ENCODE results near the gene RFX1.
"Not testable (repeated sequence)": the region's sequence is repeated elsewhere in the genome, so short reads cannot be mapped to it uniquely, and the experiment has no call there.

Gene RFX1

DNA sequence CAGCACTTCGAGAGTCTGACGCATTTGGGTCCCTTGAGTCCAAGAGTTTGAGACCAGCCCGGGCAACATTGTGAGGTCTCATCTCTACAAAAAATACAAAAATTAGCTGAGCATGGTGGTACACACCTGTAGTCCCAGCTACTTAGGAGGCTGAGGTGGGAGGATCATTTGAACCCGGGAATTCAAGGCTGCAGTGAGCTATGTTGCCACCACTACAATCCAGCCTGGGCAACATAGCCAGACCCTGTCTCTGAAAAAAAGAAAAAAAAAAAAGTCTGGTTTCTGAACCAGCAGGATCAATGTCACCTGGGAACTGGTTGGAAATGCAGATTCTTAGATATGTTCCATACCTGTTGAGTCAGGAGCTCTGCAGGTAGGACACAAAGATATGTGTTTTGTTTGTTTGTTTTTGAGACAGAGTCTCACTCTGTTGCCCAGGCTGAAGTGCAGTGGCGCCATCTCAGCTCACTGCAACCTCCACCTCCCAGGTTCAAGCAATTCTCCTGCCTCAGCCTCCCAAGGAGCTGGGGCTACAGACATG, 20.6 kb upstream of the RFX1 start:
- not testable (repeated sequence) for DNase-seq

DNA sequence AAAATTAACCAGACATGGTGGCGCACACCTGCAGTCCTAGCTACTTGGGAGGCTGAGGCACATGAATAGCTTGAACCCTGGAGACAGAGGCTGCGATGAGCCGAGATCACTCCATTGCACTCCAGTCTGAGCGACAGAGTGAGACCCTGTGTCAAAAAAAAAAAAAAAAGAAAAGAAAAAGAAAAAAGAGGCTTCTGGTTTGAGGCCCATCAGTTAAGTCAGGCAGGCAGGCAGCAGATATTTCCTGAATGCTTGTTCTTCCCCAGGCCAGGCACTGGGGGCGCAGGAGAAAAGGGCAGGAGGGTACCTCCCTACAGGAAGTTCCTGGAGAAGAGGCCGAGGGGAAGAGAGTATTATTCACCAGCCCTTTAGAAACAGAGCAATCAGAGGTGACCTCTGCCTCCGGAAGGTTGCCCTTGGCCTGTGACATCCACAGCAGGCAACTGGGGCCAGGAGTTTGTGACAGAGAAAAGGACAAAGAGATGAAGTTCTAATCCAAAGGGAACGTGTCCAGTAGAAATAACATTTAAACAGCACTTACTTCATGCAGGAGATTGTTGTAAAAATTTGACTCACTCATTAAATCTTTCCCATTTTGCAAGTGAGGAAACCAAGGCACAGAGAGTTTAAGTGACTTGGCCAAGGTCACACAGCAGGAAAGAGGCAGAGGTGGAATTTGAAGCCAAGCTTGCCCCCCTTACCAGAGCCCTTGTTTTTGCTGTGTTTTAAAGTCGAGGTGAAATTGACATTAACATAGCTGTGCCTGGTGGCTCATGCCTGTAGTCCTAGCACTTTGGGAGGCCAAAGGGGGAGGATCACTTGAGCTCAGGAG, 17.5 kb upstream of the RFX1 start:
- DNase-seq: no peak

DNA sequence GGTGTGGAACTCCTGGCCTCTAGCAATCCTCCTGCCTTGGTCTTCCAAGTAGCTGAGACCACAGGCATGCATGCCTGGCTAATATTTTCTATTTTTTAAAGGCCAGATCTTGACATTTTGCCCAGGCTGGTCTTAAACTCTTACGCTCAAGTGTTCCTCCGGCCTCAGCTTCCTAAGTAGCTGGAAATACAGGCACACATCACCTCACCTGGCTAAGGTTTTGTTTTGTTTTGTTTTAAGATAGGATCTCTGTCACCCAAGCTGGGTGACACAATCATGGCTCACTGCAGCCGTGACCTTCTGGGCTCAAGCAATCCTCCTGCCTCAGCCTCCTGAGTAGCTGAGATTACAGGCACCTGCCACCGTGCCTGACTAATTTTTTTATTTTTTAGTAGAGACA, 16.3 kb upstream of the RFX1 start:
- no peak for DNase-seq

DNA sequence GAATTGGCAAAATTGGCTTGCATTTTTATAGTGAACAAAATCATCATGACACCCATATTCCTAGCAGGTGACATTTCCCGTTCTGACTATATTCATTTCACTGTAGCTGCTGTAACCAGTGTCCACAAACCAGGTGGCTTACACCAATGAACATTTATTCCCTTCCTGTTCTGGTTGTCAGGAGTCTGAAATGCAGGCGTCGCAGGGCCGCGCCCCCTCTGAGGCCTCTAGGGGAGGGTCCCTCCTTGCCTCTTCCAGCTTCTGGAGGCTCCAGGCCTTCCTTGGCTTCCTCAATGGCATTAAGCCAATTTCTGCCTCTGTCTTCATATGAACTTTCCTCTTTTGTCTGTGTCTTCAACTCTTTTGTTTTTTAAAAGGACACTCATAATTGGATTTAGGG, 15.4 kb upstream of the RFX1 start:
- DNase-seq: no peak

DNA sequence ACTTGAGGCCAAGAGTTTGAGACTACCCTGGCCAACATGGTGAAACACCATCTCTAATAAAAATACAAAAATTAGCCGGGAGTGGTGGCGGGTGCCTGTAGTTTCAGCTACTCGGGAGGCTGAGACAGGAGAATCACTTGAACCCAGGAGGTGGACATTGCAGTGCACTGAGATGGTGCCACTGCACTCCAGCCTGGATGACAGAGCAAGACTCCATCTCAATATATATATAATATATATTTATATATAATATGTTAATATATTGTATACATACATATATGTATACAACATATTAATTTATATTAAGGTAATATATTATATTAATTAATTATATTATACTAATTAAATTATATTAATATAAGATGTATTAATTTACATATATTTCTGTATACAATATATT, 13.6 kb upstream of the RFX1 start:
- DNase-seq: not testable (repeated sequence)

DNA sequence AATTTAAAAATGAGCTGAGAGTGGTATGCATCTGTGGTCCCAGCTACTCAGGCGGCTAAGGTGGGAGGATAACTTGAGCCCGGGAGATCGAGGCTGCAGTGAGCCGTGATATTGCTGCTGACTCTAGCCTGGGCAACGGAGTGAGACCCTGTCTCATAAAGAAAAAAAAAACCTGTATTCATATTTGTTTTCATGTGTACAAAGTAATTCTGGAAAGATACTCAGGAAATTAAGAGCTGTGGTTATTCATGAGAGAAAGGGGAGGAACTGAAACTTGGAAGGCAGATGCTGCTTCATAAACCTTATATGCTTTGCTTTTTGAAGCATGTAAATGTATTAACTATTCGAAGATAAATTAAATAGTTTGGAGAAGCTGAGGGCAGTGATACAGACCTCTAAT, 13.0 kb upstream of the RFX1 start:
- DNase-seq: no peak

DNA sequence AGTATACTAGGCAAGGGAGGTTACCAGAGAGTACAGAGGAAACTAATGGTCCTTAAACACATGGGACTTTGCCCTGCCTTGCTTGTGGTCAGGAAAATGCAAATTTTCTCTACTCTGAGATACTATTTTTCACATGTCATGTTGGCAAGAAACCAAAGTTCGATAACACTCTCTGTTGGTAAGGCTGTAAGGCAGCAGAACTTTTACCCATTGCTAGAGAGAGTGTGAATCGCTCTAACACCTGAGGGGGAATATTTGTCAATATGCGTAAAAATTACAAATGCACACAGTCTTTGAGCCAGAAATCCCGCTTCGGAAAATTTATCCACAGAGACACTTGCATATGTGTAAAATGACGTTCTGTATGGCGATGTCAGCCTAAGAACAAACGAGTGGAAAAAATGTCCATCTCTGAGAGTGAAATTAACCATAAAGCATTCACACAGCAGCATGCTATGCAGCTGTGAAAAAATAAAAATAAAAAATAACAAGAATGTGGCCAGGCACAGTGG, 9.5 kb upstream of the RFX1 start:
- no peak for DNase-seq

DNA sequence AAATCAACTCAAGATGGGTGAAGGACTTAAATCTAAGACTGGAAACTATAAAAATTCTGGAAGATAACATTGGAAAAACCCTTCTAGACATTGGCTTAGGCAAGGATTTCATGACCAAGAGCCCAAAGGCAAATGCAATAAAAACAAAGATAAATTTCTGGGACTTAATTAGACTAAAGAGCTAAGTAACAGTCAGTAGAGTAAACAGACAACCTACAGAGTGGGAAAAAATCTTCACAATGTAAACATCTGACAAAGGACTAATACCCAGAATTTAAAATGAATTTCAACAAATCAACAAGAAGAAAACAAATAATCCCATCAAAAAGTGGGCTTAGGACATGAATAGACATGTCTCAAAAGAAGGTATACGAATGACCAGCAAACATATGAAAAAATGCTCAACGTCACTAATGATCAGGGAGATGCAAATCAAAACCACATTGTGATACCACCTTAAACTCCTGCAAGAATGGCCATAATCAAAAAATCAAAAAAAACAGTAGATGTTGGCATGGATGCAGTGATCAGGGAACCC, 6.3 kb upstream of the RFX1 start:
- DNase-seq: no peak

DNA sequence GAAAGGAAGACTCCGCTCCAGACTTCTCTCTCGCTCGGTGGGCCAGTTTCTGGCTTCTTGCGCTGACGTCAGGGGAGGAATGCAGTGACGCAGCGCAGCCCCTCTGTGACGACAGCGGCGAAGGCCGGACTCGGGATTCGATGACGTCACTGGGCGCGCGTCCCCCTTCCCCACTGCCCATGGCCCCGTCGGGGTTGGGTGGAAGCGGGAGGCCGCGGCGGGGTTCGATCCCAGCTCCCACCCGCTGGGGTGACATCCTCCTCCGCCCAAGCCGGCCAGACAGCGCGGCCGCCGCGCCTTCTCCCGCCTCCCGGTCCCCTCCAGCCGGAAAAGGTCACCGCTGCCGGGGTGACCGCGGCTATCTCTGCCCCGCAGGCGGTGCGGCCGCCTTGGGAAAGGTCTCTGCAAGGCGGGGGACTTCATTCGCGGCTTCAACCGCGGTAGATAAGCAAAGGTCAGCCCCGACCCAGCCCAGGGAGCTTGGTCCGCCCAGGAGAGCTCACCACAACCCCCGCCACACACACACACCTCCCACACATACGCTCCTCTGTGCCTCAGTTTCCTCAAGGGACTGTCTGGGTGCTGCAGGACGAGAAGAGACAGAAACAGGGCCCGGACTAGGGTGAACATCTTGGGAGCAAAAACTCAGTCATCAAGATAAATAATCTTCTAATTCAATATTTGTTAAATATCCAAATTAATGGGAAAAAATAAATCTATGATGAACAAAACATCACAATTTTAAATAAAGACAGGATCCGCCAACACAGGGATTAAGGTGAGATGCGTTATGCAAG, 844 bp upstream of the RFX1 start:
- no peak for DNase-seq

DNA sequence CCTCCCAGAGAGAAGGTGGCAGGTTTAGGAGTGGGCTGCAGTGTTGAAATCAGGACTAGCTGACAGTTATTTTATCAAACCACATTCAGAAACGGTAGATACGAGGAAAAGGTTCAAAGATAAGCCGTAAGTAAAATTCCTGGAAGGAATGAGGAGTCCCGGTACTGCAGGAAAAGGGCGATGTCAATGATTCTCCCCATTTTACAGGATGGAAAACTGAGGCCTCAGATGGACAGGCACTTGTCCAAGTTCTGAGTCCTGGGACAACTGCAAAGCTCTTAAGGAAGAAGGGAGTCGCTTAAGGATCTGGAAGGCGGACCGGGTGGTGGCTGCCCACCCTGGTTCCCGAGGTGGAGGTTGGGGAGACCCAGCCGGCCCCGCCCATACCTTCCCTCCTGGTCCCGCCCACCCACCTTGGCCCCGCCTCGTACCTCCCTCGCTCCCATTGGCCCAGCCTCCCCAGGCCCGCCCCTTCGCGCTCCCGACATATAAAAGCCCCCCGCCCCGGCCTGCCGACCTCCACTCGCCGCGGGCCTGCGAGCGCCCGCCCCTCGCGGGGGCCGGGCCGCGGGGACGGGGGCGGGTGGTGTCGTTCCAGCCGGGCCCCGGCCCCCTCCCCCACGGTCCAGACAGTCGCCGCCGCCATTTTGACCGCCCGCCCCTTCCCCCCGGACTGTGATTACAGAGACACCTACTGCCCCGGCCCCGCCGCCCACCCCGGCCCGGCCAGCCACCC, 603 bp downstream of the RFX1 start:
- DNase-seq: no peak

DNA sequence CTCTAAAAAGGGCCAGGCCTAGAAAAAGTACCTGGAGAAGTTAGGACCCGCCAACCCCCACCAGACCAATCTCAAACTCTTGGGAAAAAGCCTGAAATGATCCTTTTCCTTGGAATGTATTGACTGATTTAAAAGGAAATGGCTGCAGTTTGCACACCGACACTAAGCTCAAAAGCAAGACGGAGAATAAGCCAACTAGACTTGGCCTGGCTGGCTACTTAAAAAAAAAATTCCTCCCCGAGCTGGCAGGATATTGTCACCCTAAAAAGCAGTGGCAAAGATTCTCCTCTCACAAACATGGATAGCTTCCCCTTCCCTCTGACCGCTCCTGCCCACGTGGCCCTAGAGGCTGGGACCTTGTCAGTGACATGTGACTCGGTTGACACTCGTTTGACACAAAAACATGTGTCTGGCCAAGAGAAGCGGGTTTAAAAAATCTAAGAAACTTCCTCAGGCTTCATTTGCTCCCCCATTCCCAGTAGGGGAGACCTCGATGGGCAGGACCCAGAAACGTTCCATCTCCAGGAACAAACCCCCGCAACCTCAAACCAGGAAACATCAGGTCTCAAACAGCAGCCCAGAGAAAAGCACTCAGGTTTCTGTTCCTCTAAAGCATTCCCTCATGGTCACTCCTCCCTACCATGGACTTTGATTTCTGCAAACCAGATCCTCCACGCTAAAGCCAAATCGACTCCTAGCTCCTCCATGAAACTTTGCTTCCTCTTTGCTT, 1.3 kb downstream of the RFX1 start:
- DNase-seq: no peak

DNA sequence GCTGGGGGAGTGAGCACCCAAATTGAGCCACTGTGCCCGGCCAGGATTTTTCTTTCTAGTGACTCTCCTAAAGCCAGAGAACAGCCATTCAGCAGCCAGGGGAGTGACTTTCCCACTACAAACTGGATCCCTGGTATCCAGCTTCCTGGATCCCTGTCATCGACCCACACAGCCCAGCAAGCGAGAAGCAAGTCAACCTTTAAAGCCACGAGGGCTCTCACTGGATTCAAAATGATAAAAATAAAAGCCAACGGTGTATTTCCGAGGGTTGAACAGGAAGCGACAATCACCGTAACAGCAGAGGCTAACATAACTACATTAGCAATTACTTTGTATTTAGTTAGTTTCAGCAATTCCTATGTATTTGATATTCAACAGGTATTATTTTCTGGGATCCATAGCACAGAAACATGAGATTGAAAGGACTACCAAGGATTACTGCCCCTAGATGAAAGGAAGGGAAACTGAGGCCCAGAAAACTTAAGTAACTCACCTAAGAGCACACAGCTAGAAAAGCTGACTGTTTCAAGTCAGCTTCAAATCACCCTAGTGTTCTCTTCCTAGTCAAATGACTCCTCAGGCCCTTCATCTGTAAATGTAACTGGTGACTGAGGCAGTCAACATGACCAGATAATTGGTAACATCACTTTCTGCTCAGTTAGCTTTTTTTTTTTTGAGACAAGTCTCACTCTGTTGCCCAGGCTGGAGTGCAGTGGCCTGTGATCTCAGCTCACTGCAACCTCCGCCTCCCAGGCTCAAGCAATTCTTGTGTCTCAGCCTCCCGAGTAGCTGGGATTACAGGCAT, 2.7 kb downstream of the RFX1 start:
- no peak for DNase-seq

DNA sequence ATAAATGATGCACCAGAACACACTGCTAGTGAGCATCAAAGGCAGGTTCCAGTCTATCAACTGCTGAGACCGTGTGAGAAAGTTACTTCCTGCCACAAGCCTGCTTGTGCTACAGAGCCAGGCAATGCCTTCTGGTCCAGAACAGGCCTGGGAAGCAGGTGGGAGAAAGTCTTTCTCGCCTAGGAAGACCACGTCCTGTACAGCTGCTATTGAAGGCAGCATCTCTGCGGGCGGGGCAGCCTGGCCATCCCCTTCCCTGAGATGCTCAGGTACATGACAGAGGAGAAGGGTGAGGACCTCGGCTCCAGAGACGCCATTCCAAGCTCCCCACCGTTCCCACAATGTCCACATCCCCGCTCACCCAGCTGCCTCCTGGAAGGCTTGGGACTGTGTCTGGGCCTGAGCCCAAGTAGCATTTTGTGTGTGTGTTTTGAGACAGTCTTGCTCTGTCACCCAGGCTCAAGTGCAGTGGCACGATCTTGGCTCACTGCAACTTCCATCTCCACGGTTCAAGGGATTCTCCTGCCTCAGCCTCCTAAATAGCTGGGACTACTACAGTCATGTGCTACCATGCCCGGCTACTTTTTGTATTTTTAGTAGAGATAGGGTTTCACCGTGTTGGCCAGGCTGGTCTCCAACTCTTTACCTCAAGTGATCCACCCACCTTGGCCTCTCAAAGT, 3.4 kb downstream of the RFX1 start:
- DNase-seq: no peak

DNA sequence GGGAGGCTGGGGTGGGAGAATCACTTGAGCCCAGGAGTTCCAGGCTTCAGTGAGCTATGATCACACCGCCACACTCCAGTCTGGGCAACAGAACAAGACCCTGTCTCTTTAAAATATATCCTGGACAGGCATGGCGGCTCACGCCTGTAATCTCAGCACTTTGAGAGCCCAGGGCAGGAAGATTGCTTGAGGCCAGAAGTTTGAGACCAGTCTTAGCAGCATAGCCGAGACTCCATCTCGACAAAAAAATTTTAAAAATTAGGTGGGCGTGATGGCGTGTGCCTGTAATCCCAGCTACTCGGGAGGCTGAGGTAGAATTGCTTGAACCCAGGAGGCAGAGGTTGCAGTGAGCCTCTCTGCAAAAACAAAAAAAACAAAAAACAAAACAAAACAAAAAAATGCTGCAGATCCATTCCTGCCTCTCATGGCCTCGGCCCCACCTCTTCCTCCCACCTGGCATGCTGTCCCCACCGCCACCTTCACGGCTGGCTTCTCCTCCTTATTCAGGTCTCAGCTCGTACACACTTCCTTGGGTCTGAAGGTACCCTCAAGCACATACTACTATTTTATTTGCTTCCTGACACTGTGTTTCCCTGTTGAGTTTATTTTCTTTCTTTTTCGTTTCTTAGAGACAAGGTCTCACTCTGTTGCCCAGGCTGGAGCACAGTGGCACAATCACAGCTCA, 5.3 kb downstream of the RFX1 start:
- no peak for DNase-seq

DNA sequence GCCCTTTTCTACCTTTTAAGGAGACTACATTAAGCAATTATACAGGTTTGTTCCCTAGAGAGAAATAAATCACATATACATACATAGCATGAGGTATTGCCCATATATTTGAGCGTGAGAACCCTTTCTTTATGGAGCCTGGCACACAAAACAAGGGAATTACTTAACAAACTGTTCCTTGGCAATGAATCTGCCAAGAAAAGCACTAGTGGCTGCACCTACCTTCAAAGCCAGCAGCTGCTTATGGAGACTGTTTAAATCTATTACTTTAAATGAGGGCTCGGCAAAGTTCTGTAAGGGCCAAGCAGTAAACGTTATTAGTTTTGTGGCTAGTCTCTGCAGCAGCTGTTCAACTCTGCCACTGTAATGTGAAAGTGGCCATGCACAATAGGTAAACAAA, 7.0 kb downstream of the RFX1 start:
- DNase-seq: no peak

DNA sequence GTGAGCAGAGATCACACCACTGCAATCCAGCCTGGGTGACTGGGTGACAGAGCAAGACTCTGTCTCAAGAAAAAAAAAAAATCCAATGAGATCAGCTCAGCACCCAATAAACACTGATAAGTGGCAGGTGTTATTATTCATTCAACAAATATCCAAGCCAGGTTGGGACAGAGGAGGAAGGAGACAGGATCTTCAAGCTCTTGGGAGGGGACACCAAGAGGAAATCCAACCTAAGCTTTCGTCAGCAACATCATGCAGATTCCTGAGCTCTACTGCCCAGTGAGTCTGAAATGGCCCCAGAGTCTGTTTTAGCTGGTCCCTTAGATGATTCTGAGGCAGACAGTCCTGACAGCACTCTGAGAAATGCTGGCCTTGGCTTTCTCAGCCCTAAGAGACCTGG, 7.7 kb downstream of the RFX1 start:
- no peak for DNase-seq

DNA sequence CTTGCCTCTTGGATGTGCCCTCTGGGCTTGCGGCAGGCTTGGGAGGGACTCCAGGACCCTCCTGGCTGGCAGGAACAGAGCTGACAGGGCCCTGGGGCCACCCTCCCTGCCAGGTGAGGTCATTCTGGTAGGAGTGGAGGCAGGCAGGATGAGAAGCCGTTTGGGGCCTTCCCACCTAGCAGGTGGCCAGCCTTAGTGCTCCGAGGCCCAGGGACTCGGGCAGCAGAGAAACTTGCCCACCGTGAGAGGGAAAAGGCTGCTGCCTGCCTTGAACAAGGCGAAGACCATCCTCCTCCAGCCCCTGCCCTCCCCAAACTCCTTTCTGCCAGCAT, 8.5 kb downstream of the RFX1 start:
- DNase-seq: no peak

DNA sequence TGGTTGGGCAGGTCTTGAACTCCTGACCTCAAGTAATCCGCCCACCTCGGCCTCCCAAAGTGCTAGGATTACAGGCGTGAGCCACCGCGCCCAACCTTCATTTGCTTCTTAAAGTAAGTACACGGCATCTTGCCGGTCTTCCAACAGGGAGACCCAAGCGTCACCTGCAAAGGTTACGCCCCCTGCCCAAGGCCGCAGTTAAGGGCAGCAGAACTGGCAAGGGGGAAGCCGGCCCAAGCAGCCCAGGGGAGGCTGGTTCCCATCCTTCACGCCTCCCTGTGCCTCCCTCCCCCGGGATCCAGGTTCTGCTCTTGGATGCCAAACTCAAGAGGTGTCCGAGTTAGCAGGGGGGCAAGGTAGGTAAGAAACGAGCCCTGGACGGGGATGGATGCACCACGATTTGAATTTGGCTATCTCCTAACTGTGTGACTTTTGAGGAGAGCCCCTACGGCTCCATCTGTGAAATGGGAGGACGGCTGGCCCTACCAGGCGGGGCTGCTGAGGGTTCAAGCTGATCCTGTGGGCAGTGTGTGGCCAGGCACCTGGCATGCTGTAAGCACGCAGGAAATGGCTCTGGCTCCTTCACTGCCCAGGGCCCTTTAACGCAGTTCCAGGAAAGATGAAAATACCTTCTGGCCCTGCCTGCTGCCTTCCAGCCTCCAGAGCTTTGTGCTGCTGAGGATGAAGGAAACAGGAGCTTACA, 9.0 kb downstream of the RFX1 start:
- DNase-seq: no peak
